CD4-positive, alpha-beta T cell (primary cell): Measurements from ENCODE around the gene OVCA2. TPM values are rescaled to one million over a fixed set of nuclear protein-coding genes. Genes with fewer than 3 reads are reported as not detected.
A peak's percentile ranks its signal among the peaks of the same experiment; 100 is the strongest.

Experiments
- ATAC-seq: fragments of 200-7000 bp; cut with Tn5 transposase; one replicate; pipeline ENCODE4 v1.10.0; 2022; ENCODE audit warnings: mild to moderate bottlenecking; ENCODE audit not compliant: poor library complexity
- CTCF ChIA-PET: fragments of 350-600 bp; sonication (Branson Sonifier 250); formaldehyde crosslinking; loops from one replicate; lab custom pipeline; 2021; ENCODE audit warnings: antibody characterized with exemption, inconsistent platforms; lab: Charles Lee
- POLR2A ChIA-PET: fragments of 350-600 bp; sonication (Branson Sonifier 250); formaldehyde crosslinking; loops from one replicate; lab custom pipeline; 2021; ENCODE audit warnings: antibody characterized with exemption, inconsistent platforms; lab: Charles Lee
- DNase-seq, 14 experiments: peaks; one replicate each; pipeline ENCODE4 v3.0.0-alpha.2; 2013 to 2020; ENCODE audit warnings: mixed read lengths in 2 of 14
- H3K27ac ChIP-seq, 2 donors: one replicate each; pipeline versions ENCODE4 v1.5.1 to v1.7.0; 2013; ENCODE audit warnings: low read length in 2 of 2, low read depth in 1 of 2, mild to moderate bottlenecking in 1 of 2
- H3K27me3 ChIP-seq, 2 experiments: 1 replicate in 1 of 2; 2 replicates in 1 of 2; pipeline versions ENCODE4 v1.6.1 to v1.7.0; 2013; ENCODE audit warnings: low read length in 2 of 2, control low read depth in 1 of 2, mild to moderate bottlenecking in 1 of 2, moderate library complexity in 1 of 2; ENCODE audit not compliant: insufficient read depth in 2 of 2, control insufficient read depth in 1 of 2
- H3K36me3 ChIP-seq: one replicate; pipeline ENCODE4 v1.6.1; 2013; ENCODE audit warnings: low read length, control low read depth; ENCODE audit not compliant: insufficient read depth
- H3K4me1 ChIP-seq: one replicate; pipeline ENCODE4 v1.6.1; 2013; ENCODE audit warnings: low read length, control low read depth; ENCODE audit not compliant: insufficient read depth
- H3K4me3 ChIP-seq: one replicate; pipeline ENCODE4 v1.5.1; 2013; ENCODE audit warnings: mild to moderate bottlenecking, low read length, moderate library complexity
- H3K9me3 ChIP-seq, 2 experiments: 1 replicate in 1 of 2; 2 replicates in 1 of 2; pipeline versions ENCODE4 v1.6.1 to v1.7.0; 2013; ENCODE audit warnings: low read length in 2 of 2, mild to moderate bottlenecking in 2 of 2, control low read depth in 1 of 2, moderate library complexity in 1 of 2; ENCODE audit not compliant: control insufficient read depth in 1 of 2, insufficient read depth in 1 of 2
- H3K27ac Mint-ChIP-seq: one replicate; pipeline ENCODE4 v1.8.0; 2020; ENCODE audit warnings: mixed read lengths
- H3K27me3 Mint-ChIP-seq: one replicate; pipeline ENCODE4 v1.8.0; 2021; ENCODE audit warnings: mixed read lengths
- H3K36me3 Mint-ChIP-seq: one replicate; pipeline ENCODE4 v1.8.0; 2021; ENCODE audit warnings: low read depth, mixed read lengths
- H3K4me1 Mint-ChIP-seq: one replicate; pipeline ENCODE4 v1.8.0; 2021; ENCODE audit warnings: low read depth, mixed read lengths
- H3K4me3 Mint-ChIP-seq: one replicate; pipeline ENCODE4 v1.8.0; 2020; ENCODE audit warnings: mild to moderate bottlenecking, mixed read lengths
- H3K9me3 Mint-ChIP-seq: one replicate; pipeline ENCODE4 v1.8.0; 2020; ENCODE audit warnings: mixed read lengths
- intact Hi-C, 2 experiments: fragments of 100-400 bp; cut with DNase I in 1 of 2; cut with micrococcal nuclease in 1 of 2; formaldehyde crosslinking; loops; one replicate each; pipeline versions ENCODE4 v1.15.1 to v1.9.0; 2023 to 2025; cut with DNase I, micrococcal nuclease
- total RNA-seq, 174 experiments: library from RNA in 2 of 174; stranded (reverse) in 2 of 174; gene quantifications; one replicate each; pipeline ENCODE4 v1.2.3 and lab custom pipeline; 2021 to 2026
- TF ChIP-seq, protein P1 (sequence below): fragments of 200-600 bp; IDR thresholded peaks from one replicate; pipeline ENCODE4 v1.8.0; 2022; ENCODE audit warnings: antibody characterized with exemption, mild to moderate bottlenecking

The OVCA2 gene
- total RNA-seq, 2 experiments from 2014 or later = 34.4 to 35.1 TPM

DNA sequence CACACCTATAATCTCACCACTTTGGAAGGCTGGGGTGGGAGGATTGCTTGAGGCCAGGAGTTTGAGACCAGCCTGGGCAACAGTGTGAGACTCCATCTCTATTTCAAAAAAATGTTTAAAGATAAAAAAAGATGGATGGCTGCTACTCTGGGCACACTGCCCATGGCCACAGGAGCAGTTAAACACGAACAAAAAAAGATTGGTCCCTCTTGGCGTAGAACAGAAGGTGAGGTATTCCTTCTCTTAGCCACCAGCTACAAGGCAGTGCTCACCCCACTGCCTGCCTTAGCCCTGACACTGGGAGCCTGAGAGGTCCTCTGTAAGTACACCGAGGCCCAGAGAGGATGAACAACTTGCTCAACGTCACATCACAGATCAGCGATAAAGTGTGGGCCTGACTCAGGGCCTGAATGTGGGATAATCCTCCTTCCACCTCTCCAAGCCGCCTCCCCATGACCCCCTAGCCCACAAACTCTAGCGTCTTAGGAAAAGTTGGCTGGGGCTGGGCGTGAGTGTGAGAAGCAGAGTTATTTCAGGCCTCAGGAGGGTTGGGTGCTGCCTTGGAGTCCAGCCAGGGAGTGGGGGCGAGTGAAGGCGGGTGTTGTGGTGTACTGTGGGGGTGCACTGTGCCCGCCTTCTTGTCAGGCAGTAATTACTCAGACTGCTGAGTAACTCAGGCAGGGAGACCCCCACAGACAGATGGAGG lies 14.1 kb upstream of the OVCA2 start:
- Mint-ChIP-seq H3K27me3 (peaks cover 27% of the 10 kb centered on the region), H3K27ac (no peak overlapping the region), H3K4me1 (peaks cover 36% of the 10 kb centered on the region), H3K36me3 (peaks cover 14% of the 10 kb centered on the region), H3K4me3 (peak overlapping the region; percentile 79), H3K9me3 (no peaks in the 10 kb centered on the region)
- no peak overlapping the region for H3K4me3 ChIP-seq
- DNase-seq = no peak
- peaks cover 16 to 31% of the 10 kb centered on the region in 2 experiments for H3K27me3 ChIP-seq
- ChIA-PET POLR2A (no interaction called here), CTCF (interaction anchor here (2.5 kb wide), 1 partner anchor 379 kb away, joined by 6 read pairs; the partner anchor contains the start of gene RILP)
- no peaks in the 10 kb centered on the region for H3K36me3 ChIP-seq
- intact Hi-C loops = loop anchor here (5.0 kb wide), 3 partner anchors 145 to 380 kb away; partner anchors contain the start of genes RILP (in 1 of the 2), SCARF1 (in 1 of the 2) and WDR81 (in 1 of the 2)
- no peak for ATAC-seq
- H3K9me3 ChIP-seq = peaks cover 0 to 6% of the 10 kb centered on the region in 2 experiments
- TF ChIP-seq, protein P1, sequence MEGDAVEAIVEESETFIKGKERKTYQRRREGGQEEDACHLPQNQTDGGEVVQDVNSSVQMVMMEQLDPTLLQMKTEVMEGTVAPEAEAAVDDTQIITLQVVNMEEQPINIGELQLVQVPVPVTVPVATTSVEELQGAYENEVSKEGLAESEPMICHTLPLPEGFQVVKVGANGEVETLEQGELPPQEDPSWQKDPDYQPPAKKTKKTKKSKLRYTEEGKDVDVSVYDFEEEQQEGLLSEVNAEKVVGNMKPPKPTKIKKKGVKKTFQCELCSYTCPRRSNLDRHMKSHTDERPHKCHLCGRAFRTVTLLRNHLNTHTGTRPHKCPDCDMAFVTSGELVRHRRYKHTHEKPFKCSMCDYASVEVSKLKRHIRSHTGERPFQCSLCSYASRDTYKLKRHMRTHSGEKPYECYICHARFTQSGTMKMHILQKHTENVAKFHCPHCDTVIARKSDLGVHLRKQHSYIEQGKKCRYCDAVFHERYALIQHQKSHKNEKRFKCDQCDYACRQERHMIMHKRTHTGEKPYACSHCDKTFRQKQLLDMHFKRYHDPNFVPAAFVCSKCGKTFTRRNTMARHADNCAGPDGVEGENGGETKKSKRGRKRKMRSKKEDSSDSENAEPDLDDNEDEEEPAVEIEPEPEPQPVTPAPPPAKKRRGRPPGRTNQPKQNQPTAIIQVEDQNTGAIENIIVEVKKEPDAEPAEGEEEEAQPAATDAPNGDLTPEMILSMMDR = no peak
- H3K27ac ChIP-seq = no peak overlapping the region
- peaks cover 61% of the 10 kb centered on the region for H3K4me1 ChIP-seq

DNA sequence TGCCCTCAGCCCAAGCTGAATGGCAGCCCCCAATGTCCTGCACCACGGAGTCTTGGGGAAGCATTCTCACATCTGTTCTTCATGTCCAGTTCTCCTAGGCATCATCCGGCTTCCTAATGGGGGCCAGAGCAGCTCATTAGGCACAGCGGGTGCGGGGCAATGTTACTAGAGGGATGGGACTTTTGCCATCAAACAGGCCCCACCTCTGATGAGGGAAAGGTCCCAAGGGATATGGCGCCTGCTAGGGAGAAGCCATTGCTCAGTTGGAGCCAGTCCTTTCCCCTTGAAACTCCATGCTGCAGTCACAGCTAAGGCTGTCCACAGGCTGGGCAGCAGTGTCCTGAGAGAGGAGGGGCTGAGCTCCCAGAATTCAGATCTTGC lies 13.6 kb upstream of the OVCA2 start:
- peaks cover 16 to 27% of the 10 kb centered on the region in 2 experiments for H3K27me3 ChIP-seq
- CTCF ChIA-PET = interaction anchor here (0.7 kb wide), 1 partner anchor 26 kb away, joined by 3 read pairs; the partner anchor contains the start of gene HIC1
- ATAC-seq (no peak), DNase-seq (no peak)
- H3K9me3 Mint-ChIP-seq = no peaks in the 10 kb centered on the region
- peaks cover 18% of the 10 kb centered on the region for H3K36me3 Mint-ChIP-seq
- intact Hi-C loops = loop anchor here (5.0 kb wide), 3 partner anchors 146 to 381 kb away; partner anchors contain the start of genes RILP (in 1 of the 2), SCARF1 (in 1 of the 2) and WDR81 (in 1 of the 2)
- H3K4me3 ChIP-seq = no peak overlapping the region
- POLR2A ChIA-PET = no interaction called here
- peaks cover 56% of the 10 kb centered on the region for H3K4me1 ChIP-seq
- H3K36me3 ChIP-seq = peaks cover 1% of the 10 kb centered on the region
- H3K4me1 Mint-ChIP-seq = peaks cover 35% of the 10 kb centered on the region
- H3K27ac Mint-ChIP-seq = no peak overlapping the region
- no peak overlapping the region for H3K27ac ChIP-seq
- peak overlapping the region; percentile 79 for H3K4me3 Mint-ChIP-seq
- TF ChIP-seq, protein P1 = no peak
- H3K9me3 ChIP-seq = peaks cover 0 to 6% of the 10 kb centered on the region in 2 experiments
- peaks cover 27% of the 10 kb centered on the region for H3K27me3 Mint-ChIP-seq

DNA sequence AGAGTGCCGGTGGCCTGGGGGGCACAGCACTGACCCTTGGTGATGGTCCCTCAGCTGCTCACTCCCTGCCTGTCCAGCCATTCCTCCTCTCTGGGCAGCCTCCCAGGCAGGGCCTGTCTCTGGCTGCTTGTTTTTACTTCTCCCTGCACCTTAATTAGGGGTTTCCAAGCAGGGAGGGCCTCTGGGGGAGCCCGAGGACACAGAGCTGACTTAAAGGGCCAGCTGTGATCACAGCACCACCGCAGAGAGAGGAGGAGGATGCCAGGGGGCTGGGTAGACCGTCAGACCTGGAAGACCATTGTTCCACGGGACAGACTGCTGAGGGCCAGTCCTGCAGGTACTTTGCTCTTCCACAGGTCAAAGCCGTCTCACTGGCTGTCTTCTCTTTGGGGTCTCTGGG lies 13.1 kb upstream of the OVCA2 start:
- TF ChIP-seq, protein P1 = no peak
- no peak for DNase-seq
- ChIA-PET CTCF (interaction anchor here (0.7 kb wide), 1 partner anchor 26 kb away, joined by 3 read pairs; the partner anchor contains the start of gene HIC1), POLR2A (no interaction called here)
- H3K4me3 Mint-ChIP-seq = peak overlapping the region; percentile 79
- intact Hi-C loops = loop anchor here (5.0 kb wide), 3 partner anchors 146 to 381 kb away; partner anchors contain the start of genes RILP (in 1 of the 2), SCARF1 (in 1 of the 2) and WDR81 (in 1 of the 2)
- peaks cover 16 to 23% of the 10 kb centered on the region in 2 experiments for H3K27me3 ChIP-seq
- peaks cover 0 to 6% of the 10 kb centered on the region in 2 experiments for H3K9me3 ChIP-seq
- no peak overlapping the region for H3K27ac ChIP-seq
- H3K27me3 Mint-ChIP-seq = peaks cover 27% of the 10 kb centered on the region
- H3K9me3 Mint-ChIP-seq = no peaks in the 10 kb centered on the region
- no peak overlapping the region for H3K27ac Mint-ChIP-seq
- H3K4me1 ChIP-seq = peaks cover 54% of the 10 kb centered on the region
- H3K4me1 Mint-ChIP-seq = peaks cover 34% of the 10 kb centered on the region
- H3K36me3 Mint-ChIP-seq = peaks cover 21% of the 10 kb centered on the region
- ATAC-seq = no peak
- peaks cover 6% of the 10 kb centered on the region for H3K36me3 ChIP-seq
- H3K4me3 ChIP-seq = no peak overlapping the region
